Measurements from ENCODE around the gene BSND.

BSND gene

GRCh38 chr1:55043726-55044125, 45.0 kb downstream of the BSND start:
- in situ Hi-C loops (cut with MboI; ENCODE audit: low sequenced_read_pairs) = no loop called here

GRCh38 chr1:55044617-55045397, 46.1 kb downstream of the BSND start:
- in situ Hi-C loops (cut with MboI; ENCODE audit: low sequenced_read_pairs) = no loop called here

GRCh38 chr1:55045430-55045829, 46.7 kb downstream of the BSND start:
- in situ Hi-C loops (cut with MboI; ENCODE audit: low sequenced_read_pairs) = no loop called here

GRCh38 chr1:55046871-55047270, 48.1 kb downstream of the BSND start:
- in situ Hi-C loops (cut with MboI; ENCODE audit: low sequenced_read_pairs) = no loop called here

GRCh38 chr1:55047611-55048010, 48.9 kb downstream of the BSND start:
- in situ Hi-C loops (cut with MboI; ENCODE audit: low sequenced_read_pairs) = no loop called here

GRCh38 chr1:55048453-55049270, 49.9 kb downstream of the BSND start:
- in situ Hi-C loops (cut with MboI; ENCODE audit: low sequenced_read_pairs) = no loop called here

- in situ Hi-C loops (cut with MboI; ENCODE audit: low sequenced_read_pairs) = no loop called here
Observed at GRCh38 chr1:55049271-55049913, 50.7 kb downstream of the BSND start.

- in situ Hi-C loops (cut with MboI; ENCODE audit: low sequenced_read_pairs) = no loop called here
Observed at GRCh38 chr1:55049914-55050278, 51.2 kb downstream of the BSND start.

GRCh38 chr1:55050283-55050682, 51.5 kb downstream of the BSND start:
- in situ Hi-C loops (cut with MboI; ENCODE audit: low sequenced_read_pairs) = no loop called here

- in situ Hi-C loops (cut with MboI; ENCODE audit: low sequenced_read_pairs) = no loop called here
Observed at GRCh38 chr1:55051169-55051568, 52.4 kb downstream of the BSND start.

GRCh38 chr1:55051621-55052020, 52.9 kb downstream of the BSND start:
- in situ Hi-C loops (cut with MboI; ENCODE audit: low sequenced_read_pairs) = no loop called here

- in situ Hi-C loops (cut with MboI; ENCODE audit: low sequenced_read_pairs) = no loop called here
Observed at GRCh38 chr1:55052221-55053142, 53.7 kb downstream of the BSND start.

GRCh38 chr1:55053265-55053954, 54.7 kb downstream of the BSND start:
- in situ Hi-C loops (cut with MboI; ENCODE audit: low sequenced_read_pairs) = no loop called here

- in situ Hi-C loops (cut with MboI; ENCODE audit: low sequenced_read_pairs) = no loop called here
Observed at GRCh38 chr1:55054396-55054795, 55.7 kb downstream of the BSND start.

- in situ Hi-C loops (cut with MboI; ENCODE audit: low sequenced_read_pairs) = no loop called here
Observed at GRCh38 chr1:55055084-55055882, 56.5 kb downstream of the BSND start.

GRCh38 chr1:55055951-55056631, 57.4 kb downstream of the BSND start:
- in situ Hi-C loops (cut with MboI; ENCODE audit: low sequenced_read_pairs) = no loop called here

- in situ Hi-C loops (cut with MboI; ENCODE audit: low sequenced_read_pairs) = no loop called here
Observed at GRCh38 chr1:55056632-55056992, 57.9 kb downstream of the BSND start.

- in situ Hi-C loops (cut with MboI; ENCODE audit: low sequenced_read_pairs) = no loop called here
Observed at GRCh38 chr1:55057270-55057955, 58.7 kb downstream of the BSND start.

Measured in HL-60/S4 treated with retinoic acid at 250 ng/mL for 4 days and 3 days (cell line).